GM23338 (cell line): ENCODE measurements around the gene ZBTB20. TPM values are rescaled to one million over a fixed set of nuclear protein-coding genes. Genes with fewer than 3 reads are reported as not detected.

Experiments used
- ATAC-seq: fragments of 200-7000 bp; cut with Tn5 transposase; 3 replicates; pipeline ENCODE4 v1.9.1; 2020
- DNase-seq: peaks from one replicate; pipeline ENCODE4 v3.0.0-alpha.2; 2015; ENCODE audit warnings: low spot score
- H2AFZ ChIP-seq: fragments of 200-600 bp; sonication (generic); 2 replicates; pipeline ENCODE4 v1.8.0; 2016; ENCODE audit warnings: antibody characterized with exemption, mild to moderate bottlenecking, moderate library complexity
- H3F3A ChIP-seq: fragments of 200-600 bp; sonication (generic); replicated peaks from 2 replicates; pipeline ENCODE4 v1.8.0; 2017; ENCODE audit warnings: antibody characterized with exemption, mixed run types, low read depth
- H3K27ac ChIP-seq: fragments of 200-600 bp; sonication (generic); 2 replicates; pipeline ENCODE4 v1.6.1; 2016; ENCODE audit warnings: low read depth
- H3K27me3 ChIP-seq: fragments of 200-600 bp; sonication (generic); 2 replicates; pipeline ENCODE4 v1.8.0; 2016; ENCODE audit warnings: mild to moderate bottlenecking, mixed run types, moderate library complexity; ENCODE audit not compliant: insufficient read depth
- H3K36me3 ChIP-seq: fragments of 200-600 bp; sonication (generic); 2 replicates; pipeline ENCODE4 v1.8.0; 2016; ENCODE audit warnings: mild to moderate bottlenecking; ENCODE audit not compliant: insufficient read depth
- H3K4me1 ChIP-seq: fragments of 200-600 bp; sonication (generic); 2 replicates; pipeline ENCODE4 v1.8.0; 2016; ENCODE audit warnings: mild to moderate bottlenecking, moderate library complexity; ENCODE audit not compliant: insufficient read depth
- H3K4me2 ChIP-seq: fragments of 200-600 bp; sonication (generic); 2 replicates; pipeline ENCODE4 v1.7.1; 2017; ENCODE audit warnings: mixed run types
- H3K4me3 ChIP-seq: fragments of 200-600 bp; sonication (generic); 2 replicates; pipeline ENCODE4 v1.6.1; 2016; ENCODE audit warnings: mixed run types
- H3K79me2 ChIP-seq: fragments of 200-600 bp; sonication (generic); replicated peaks from 2 replicates; pipeline ENCODE4 v1.8.0; 2017; ENCODE audit warnings: mild to moderate bottlenecking; ENCODE audit not compliant: insufficient read depth
- H3K9me2 ChIP-seq: fragments of 200-600 bp; sonication (generic); 2 replicates; pipeline ENCODE4 v1.8.0; 2017; ENCODE audit not compliant: insufficient read depth
- H4K20me1 ChIP-seq: fragments of 200-600 bp; sonication (generic); replicated peaks from 2 replicates; pipeline ENCODE4 v1.8.0; 2017; ENCODE audit warnings: mild to moderate bottlenecking; ENCODE audit not compliant: insufficient read depth
- H3K27ac Mint-ChIP-seq: 2 replicates; pipeline ENCODE4 v1.8.0; 2020; ENCODE audit warnings: inconsistent platforms, mild to moderate bottlenecking, moderate library complexity, mixed read lengths
- H3K27me3 Mint-ChIP-seq: 3 replicates; pipeline ENCODE4 v1.8.0; 2022; ENCODE audit warnings: low read depth, mild to moderate bottlenecking, moderate library complexity, mixed read lengths, inconsistent platforms; ENCODE audit not compliant: insufficient read depth, poor library complexity
- H3K36me3 Mint-ChIP-seq: 3 replicates; pipeline ENCODE4 v1.8.0; 2021; ENCODE audit warnings: low read depth, mild to moderate bottlenecking, inconsistent platforms, moderate library complexity, mixed read lengths
- H3K4me1 Mint-ChIP-seq: 3 replicates; pipeline ENCODE4 v1.8.0; 2020; ENCODE audit warnings: mild to moderate bottlenecking, inconsistent platforms, mixed read lengths
- H3K4me3 Mint-ChIP-seq: 3 replicates; pipeline ENCODE4 v1.8.0; 2021; ENCODE audit warnings: moderate library complexity, mild to moderate bottlenecking, inconsistent platforms, mixed read lengths
- H3K9me3 Mint-ChIP-seq: 3 replicates; pipeline ENCODE4 v1.8.0; 2020; ENCODE audit warnings: moderate library complexity, mild to moderate bottlenecking, inconsistent platforms, mixed read lengths
- ETS1 ChIP-seq: IDR thresholded peaks from 2 replicates; pipeline ENCODE4 v1.6.1; 2016; ENCODE audit warnings: antibody characterized with exemption
- EZH2 ChIP-seq: fragments of 200-600 bp; sonication (generic); IDR thresholded peaks from one replicate; pipeline ENCODE4 v1.8.0; 2017; ENCODE audit warnings: antibody characterized with exemption, mild to moderate bottlenecking, low read depth; ENCODE audit not compliant: unreplicated experiment
- ZNF114 ChIP-seq: fragments of 250-450 bp; sonication (Bioruptor Pico); IDR thresholded peaks from 2 replicates; pipeline ENCODE4 v1.5.0; 2020; ENCODE audit warnings: mild to moderate bottlenecking, moderate library complexity
- ZNF462 ChIP-seq: fragments of 250-450 bp; sonication (Bioruptor Pico); IDR thresholded peaks from 2 replicates; pipeline ENCODE4 v1.5.0; 2020; ENCODE audit warnings: mild to moderate bottlenecking, moderate library complexity
- polyA plus RNA-seq: library from polyadenylated mRNA; unstranded; fragments of >200 nt; fragmentation: Nextera tagmentation; extraction: Ambion mirVana; gene quantifications from 2 replicates; pipeline ENCODE4 v1.2.1, GENCODE V29; 2016
- total RNA-seq: library from RNA; depleted of rRNA; stranded (reverse); fragments of >200 nt; shearing (Covaris generic); gene quantifications from 2 replicates; pipeline ENCODE4 v1.2.3, GENCODE V29; 2014

ZBTB20 gene
- total and polyA plus RNA-seq, 2 experiments from 2014 or later, result 2.0 to 3.3 TPM

GRCh38 chr3:114803042-114803695, 343.9 kb downstream of the ZBTB20 start:
- no peak overlapping the region for H2AFZ ChIP-seq
- H3K9me2 ChIP-seq, result no peaks in the 10 kb centered on the region
- no peak overlapping the region for H3K27ac ChIP-seq
- H3K36me3 ChIP-seq, result no peaks in the 10 kb centered on the region
- TF ChIP-seq ZNF462 (CRISPR knock-in tag) (no peak), ETS1 (no peak), ZNF114 (CRISPR knock-in tag) (no peak), EZH2 (no peak)
- Mint-ChIP-seq H3K9me3 (no peaks in the 10 kb centered on the region), H3K4me1 (peaks cover 17% of the 10 kb centered on the region), H3K4me3 (no peak overlapping the region), H3K27ac (no peak overlapping the region), H3K36me3 (no peaks in the 10 kb centered on the region), H3K27me3 (no peaks in the 10 kb centered on the region)
- no peaks in the 10 kb centered on the region for H3K4me1 ChIP-seq
- H3F3A ChIP-seq, result no peaks in the 10 kb centered on the region
- DNase-seq (no peak), ATAC-seq (no peak)
- no peaks in the 10 kb centered on the region for H3K79me2 ChIP-seq
- no peak overlapping the region for H3K4me3 ChIP-seq
- no peaks in the 10 kb centered on the region for H3K27me3 ChIP-seq
- no peaks in the 10 kb centered on the region for H4K20me1 ChIP-seq
- no peak overlapping the region for H3K4me2 ChIP-seq
